Renal pelvis (tissue), 4 donors: ENCODE data around the gene PNMA6E. TPM values are rescaled to one million over a fixed set of nuclear protein-coding genes. Genes with fewer than 3 reads are reported as not detected.
"Not testable (repeated sequence)": the region's sequence is repeated elsewhere in the genome, so short reads cannot be mapped to it uniquely, and the experiment has no call there.

Experiments used
- DNase-seq: peaks from one replicate; pipeline ENCODE4 v3.0.0-alpha.2; 2013
- polyA plus RNA-seq, 3 donors: library from polyadenylated mRNA; unstranded; fragments of 120-200 nt; gene quantifications; one replicate each; pipeline ENCODE4 v1.2.1, GENCODE V29; 2013; ENCODE audit not compliant: insufficient read length in 3 of 3

PNMA6E gene
- polyA plus RNA-seq, 3 donors, result not detected

DNA sequence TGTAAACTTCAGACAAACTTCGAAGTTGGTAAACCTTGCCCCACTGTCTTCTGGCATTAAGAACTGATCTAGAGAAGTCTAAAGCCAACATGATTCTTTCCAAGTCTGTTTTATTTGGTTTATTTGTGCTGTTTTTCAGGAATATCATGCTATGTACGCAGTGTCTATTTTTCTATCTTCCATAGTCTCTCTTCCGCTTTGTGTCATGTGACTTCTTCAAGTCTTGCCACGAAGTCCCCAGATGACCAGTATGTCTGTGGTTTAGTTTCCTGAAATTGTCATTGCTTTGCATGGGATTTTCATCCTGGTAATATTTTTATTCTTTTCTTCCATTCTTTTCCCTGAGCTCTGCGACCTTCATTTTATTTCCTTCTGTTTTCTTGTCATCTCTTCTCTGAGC is 15.1 kb downstream of the PNMA6E start:
- no peak for DNase-seq

DNA sequence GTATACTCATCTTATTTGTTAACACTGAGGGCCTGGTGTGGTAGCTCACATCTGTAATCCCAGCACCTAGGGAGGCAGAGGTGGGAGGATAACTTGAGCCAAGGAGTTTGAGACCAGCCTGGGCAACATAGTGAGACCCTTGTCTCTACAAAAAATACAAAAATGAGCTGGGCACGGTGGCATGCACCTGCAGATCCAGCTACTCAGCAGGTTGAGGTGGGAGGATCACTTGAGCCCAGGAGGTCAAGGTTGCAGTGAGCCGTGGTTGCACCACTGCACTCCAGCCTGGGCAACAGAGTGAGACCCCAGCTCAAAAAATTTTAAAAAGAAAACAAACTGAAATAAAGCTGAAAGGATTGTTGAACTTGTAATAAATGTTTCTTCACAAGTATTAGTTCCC is 16.2 kb downstream of the PNMA6E start:
- DNase-seq, result not testable (repeated sequence)

DNA sequence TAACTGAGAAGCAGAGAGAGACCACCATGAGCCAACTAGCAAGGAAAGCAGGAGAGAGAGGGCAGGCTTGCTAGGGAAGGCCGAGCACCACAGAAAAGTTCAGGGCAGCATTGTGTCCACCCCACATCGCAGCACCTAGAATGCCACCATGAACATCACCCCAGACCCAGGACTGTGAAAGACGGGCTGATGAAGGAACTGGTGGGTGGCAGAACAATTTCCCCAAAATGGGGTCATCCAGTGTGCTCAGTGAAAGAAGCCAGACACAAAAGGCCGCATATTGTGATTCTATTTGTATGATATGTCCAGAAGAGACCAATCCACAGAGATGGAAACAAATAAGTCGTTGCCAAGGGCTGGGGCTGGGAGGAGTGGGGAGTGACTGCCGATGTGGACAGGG is 16.8 kb downstream of the PNMA6E start:
- no peak for DNase-seq

DNA sequence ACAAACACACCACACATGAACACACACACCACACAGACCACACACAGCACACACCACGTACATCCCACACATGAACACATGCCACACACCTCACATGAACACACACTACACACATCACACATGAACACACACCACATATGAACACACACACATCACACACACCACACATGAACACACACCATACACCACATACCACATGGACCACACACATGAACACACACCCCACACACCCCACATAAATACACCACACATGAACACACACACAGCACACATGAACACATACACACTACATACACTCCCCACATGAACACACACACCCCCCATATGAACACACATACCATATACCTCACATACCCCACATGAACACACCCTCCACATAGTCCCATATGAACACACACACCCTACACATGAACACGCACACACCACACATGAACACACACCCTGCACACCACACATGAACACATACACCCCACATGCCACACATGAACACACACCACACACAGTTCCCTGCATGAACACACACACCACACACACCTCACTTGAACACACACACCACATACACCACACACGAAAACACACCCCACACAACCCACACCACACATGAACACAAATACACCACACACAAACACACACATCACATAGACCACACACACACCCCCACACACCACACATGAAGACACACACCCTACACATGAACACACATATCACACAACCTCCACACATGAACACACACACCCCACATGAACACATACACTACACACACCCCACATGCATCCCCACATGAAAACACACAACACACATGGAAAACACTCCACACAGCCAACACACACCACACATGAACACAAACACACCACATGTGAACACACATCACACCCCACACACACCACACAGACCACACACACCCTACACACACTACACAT is 18.3 kb downstream of the PNMA6E start:
- DNase-seq, result no peak

DNA sequence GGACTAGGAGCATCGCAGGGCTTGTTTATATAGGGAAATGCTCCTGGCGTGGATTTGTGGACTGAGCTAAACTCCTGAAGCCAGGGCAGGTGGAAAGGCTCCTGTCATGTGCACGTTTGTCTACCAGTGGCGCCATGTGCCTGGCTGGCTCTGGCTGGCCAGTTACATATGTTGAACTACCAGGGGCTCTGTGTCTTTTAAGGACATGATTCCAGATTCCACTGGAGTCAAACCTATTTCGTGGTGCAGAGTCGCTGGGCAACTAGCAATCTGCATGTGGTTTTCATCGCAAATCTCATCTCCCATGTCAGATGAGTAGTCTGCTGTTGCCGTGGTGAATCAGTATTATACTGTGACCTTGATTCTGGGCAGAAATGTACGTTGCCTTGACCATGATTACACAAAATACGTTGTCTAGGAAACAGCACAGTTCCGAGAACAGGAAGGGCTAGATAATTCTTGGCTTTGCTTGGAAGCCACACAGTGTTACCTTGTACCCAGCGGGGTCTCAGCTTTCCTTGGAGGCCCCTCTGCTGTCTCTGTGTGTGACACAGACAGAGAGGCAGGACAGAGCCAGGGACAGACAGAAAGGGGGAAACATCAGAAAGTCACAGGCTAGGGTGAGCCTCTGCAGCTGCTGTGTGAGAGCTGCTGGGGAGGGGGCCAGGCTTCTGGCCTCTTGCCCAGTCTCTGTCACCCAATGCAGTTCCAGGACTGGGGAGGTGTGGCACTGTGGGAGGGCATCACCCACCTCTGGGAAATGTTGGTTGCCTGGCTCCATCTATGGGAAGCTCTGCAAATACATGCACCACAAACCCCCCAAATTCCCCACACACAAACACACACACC is 19.2 kb downstream of the PNMA6E start:
- DNase-seq, result peak; percentile 77

DNA sequence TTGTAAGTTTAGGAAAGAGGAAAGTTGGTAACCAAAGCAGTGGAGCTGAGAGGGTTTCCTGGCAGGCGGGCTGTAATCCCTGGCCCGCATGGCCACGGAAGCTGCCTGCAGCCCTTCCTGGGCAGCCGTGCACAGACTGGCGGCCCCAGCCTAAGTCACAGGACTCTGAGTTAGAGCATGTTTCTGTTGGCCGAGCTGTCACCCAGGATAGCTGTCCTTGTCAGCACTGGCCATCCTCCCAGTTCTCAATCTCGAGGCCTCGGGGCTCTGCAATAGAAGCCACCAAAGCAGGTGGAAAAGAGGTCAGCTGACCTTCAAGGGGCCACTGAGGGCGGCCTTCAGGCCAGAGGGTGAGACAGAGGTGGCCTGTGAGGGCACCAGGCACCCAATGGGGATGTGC is 20.5 kb downstream of the PNMA6E start:
- DNase-seq, result no peak

DNA sequence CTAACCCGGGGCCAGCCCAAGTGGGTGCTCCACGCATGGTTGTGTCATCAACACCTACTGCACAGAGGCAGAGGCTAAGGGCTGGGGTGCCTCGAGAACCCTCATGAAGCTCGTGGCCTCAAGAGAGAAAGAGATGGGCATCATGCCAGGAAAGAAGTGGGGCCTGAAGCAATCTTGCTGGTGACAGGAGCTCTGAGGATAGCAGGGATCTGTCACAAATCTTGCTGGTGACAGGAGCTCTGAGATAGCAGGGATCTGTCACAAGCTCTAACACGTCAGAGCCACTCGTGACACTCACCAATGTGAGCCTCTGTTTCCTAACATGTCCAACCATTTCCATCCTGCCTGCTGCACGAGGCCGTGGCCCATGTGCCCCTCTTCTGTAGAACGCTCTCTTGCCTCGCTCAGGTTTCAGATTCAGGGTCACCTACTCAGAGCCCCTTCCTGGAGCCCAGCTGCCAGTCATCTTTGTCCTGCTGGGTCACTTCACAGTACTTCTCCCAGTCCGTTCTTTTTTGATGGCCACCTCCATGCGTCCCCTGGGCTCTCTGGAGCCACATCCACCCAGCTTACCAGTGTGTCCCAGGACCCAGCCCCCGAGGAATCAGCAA is 21.1 kb downstream of the PNMA6E start:
- no peak for DNase-seq

DNA sequence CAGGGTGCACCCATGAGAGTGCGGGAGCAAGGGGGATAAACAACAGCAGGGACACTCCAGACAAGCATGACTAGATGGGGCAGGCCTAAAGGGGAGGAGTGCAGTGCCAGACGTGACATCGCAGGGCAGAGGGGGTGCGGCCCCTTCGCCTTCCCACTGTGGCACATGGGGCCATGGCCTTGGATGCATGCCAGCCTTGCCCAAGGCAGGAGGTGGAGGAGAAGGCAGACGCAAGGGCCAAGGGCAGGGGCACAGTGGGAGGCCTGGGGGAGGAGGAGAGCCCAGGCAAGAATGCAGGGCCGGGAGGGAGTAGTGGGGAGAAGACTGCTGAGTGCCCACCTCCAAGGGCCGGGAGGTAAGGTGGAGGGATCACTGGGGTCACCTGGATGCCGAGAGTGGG is 21.6 kb downstream of the PNMA6E start:
- no peak for DNase-seq

DNA sequence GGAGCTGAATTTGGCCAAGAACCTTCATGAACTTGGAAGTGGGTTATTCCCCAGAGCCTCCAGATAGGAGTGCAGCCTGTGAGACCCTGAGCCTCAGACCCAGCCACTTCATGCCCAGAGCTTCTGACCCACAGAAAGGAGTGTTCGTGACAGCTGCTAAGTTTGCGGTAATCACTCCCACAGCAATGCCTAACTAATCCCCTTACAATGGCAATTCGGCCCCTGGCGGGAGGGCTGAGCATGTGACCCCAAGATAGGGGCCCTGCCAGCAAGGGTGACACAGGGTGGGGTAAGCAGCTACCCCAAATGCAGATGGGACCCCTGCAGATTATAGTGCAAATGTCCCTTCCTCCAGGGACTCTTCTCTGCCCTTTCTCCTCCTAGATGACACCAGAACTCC is 22.5 kb downstream of the PNMA6E start:
- no peak for DNase-seq

DNA sequence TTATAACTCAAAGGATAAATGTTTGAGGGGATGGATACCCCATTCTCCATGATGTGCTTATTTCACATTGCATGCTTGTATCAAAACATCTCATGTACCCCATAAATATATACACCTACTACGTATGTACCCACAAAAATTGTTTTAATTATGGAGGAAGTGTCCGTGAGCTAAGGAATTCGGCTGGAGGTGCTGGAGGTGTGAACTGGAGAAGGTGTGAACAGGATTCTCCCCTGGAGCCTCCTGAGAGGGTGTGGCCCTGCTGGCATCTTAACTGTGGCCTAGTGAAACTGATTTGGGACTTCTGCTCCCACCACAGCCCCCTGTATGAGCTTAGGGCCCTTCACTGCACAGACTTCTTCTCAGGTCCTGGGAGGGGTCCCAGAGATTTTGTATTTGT is 23.4 kb downstream of the PNMA6E start:
- no peak for DNase-seq

DNA sequence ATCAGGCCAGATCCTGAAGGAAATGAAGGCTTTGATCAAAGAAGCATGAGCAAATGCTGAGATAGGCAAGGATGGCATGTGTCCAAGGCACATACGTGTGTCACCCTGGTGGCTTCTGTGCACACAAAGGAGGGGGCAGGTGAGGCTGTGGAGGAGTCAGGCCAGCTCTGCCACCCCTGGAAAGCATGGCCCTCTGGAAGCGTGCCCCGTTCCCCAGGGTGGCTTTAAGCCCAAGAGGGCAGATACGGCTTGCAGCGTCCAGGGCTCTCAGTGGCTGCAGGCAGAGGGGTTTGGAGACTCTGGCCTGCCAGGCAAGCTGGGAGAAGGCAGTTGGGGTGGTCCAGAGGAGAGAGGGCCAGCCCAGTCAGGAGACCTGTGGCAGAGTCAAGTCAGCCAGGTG is 25.6 kb downstream of the PNMA6E start:
- no peak for DNase-seq

DNA sequence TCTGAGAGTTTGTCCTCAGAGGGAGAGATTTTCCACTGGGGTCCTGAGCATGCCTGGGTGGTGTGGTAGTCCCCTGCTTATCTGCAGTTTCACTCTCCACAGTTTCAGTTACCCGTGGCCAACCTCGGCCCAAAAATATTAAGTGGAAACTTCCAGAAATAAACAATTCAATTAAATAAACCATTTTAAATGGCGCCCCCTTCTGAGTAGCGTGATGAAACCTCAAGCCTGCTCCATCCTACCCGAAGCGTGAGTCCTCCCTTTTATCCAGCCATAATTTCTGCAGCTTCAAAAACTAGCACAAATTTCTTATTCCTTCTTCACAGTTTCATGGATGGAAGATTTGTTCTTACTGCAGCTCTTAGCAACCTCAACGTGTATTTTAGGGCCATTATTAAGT is 26.7 kb downstream of the PNMA6E start:
- no peak for DNase-seq

DNA sequence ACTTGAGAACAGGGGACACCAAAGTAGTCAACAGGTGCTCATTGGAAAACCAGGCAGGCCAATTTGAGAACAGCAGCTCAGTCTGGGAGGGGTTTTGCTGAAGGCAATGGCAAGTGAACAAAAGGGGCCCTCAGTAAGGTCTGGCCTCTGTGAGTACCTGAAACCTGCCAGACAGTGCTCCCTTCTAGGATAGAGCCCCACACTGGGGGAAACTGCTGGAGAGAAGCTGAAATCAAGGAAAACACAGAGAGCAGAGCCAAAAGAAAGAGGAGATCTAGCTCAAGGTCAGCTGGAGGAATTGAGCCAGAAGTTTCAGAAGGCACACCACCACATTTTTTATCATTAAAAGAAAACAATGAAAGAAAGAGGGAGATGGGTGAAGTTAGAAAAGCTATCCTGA is 28.2 kb downstream of the PNMA6E start:
- no peak for DNase-seq

DNA sequence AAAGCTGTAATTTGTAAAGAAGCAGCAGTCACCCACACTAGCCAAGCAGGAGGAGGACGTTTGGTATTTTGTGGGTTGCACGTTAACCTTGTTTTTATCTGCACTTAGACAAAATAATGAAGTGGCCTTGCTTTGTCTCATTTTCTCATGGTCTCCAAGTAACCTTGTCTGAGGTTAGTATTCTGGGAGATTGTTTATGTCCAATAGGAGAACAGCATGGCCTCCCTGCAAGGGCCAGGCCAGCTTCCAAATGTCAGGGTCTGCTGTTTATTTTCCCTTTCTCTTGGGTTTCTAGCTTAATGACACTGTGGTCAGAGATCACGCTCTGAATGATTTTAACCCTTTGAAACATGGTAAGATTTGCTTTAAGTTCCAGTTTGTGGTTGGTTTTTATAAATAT is 29.9 kb downstream of the PNMA6E start:
- no peak for DNase-seq

DNA sequence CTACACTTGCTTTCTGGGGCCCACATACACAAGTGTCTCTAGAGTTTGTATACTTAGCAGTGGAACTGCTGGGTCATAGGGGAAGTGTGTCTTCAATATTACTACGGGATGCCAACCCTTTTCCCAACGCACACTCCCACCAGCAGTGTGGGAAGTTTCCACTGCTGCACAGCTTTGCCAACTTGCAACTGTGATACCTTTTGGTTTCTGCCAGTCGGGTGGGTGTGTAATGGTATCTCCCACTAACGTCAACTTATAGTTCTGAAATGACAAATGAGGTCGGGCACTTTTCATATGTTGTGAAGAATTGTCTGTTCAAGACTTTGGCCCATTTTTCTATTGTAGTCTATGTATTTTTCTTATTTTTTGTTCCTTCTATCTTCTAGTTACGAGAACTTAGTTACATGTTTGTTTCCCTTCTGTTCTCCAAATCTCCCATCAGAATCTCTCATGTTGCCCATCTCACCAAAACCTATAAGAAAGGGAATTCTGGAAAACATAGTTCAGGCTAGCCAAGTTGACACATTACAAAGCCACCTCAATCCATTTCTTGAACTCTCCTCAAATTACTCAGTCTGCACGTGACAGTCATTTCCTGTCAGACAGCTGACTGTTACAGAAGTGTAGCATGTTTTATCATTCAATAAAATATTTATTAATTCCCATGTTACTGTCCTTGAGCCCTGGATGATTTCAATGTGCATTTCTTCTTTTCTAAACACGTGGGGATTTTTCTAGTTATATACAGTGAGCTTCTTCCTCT is 30.7 kb downstream of the PNMA6E start:
- no peak for DNase-seq

DNA sequence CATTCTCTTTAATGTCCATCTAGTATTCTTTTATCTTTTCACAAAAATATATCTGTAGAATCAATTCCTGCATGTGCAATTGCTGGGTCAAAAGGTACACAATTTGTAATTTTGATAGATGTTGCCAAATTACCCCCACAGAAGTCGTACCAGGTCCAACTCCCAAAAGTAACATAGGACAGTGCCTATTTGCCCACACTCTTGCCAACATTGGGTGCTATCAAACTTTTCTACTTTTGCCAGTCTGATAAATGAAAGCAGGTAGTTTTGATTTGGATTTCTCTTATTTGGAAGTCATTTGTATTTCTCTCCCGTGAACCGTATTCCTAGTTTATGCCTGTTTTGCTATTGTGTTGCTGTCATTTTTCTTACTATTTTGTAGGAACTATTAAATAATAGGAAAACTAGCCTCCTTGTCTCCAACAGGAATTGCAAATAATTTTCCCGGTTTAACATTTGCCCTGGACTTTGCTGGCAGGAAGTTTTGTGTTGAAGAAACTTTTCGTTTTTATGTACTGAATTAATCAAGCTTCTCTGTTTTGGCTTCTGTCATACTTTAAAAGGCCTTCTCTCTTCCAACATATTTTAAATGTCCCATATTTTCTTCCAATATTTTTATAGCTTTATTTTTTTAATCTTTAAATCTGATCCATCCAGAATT is 34.1 kb downstream of the PNMA6E start:
- no peak for DNase-seq

DNA sequence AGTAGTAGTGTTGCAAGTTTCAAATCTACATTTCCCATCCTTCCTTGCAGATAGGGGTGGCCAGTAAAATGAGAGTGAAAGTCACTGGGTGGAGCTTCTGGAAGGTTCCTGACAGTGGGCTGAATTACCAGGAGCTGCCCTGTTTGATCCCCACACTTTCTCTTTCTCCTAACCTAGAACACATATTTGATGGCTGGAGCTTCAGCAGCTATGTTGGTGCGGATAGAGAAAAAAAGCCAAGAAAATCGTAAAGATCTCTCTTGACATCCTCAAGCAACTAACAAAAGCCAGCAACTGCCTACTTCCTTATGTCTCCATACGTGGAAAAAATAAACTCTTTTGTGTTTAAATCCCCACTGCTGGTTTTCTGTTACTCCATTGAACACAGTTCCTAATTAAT is 35.0 kb downstream of the PNMA6E start:
- DNase-seq, result no peak

DNA sequence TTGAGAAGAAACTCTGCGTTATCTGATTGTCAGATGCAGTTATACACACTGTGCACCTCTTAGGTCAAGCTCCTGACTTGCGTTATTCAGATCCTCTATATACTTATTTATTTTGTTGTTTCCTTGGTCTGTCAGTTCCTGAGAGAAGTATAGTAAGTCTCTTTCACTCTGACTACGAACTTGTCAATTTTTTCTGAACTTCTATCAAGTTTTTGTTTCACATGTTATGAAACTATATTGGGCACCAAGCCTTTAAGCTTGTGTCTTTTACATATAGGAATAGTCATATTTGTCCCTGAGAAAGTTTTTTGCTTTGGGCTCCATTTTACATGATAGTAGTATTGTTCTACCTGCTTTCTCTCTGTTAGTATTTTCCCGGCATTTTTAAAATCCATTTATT is 35.5 kb downstream of the PNMA6E start:
- no peak for DNase-seq

DNA sequence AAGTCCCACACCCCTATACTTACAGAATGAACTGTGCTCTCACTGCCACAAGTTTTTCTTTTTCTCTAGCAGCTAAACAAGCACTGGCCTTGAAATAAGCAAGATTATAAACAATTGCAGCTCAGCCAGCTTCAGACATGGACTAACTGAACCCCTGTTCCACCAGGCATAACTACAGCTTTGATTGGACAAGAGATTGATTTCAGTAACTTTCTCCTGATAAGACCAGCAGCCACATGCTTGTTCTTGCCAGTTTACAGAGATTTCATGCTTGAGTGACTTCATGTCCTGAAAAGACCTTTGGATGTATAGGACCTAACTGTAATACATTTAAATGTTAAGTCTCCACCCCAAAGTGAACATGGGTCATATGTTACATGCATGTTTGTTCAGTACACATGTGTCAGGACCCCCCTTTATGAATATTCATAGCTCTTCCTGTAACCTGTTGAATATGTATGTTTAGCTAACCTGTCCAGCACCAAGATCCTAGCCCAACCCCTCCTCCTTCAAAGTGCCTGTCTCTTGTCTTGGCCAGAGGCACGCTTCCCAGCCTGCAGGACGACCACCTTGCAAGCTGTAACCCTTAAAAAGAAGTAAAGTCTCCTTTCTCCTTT is 39.3 kb downstream of the PNMA6E start:
- no peak for DNase-seq

DNA sequence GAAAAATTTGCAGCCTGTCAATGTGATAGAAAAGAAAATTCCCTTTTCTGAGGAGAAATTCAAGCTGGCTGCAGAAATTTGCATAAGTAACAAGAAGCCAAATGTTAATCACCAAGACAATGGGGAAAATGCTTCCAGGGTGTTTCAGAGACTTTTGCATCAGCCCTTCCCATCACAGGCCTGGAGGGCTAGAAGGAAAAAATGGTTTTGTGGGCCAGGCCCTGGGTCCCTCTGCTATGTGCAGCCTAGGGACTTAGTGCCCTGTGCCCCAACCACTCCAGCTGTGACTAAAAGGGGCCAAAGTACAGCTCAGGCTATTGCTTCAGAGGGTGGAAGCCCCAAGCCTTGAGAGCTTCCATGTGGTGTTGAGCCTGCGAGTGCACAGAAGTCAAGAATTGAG is 43.3 kb downstream of the PNMA6E start:
- no peak for DNase-seq

DNA sequence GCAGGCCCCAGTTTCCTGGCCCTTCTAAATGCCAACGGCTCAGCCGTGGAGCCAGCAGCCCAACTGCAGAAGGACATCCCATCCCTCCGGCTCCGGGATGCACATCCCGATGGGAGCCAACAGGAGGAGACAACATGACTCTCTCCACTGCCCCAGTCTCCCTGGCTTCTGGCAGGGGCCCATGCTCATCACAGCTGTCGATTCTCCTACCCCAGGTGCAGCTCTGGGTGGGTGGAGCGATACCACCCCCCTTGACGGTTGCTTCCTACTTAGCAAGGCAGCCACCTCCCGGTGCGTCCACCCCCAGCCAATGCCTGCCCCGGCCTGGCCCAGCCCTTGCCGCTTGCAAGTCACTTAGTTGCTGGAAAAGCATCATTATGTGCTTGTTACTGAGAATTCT is 47.7 kb downstream of the PNMA6E start:
- DNase-seq, result no peak
